Stimulated activated CD8-positive, alpha-beta memory T cell treated with anti-CD3 and anti-CD28 coated beads, Interleukin-15, amount 100 ng/mL, for 24 hours (primary cell): ENCODE data around the gene FGFR2.

Experiments used
- DNase-seq: peaks from one replicate; pipeline ENCODE4 v3.0.0-alpha.2; 2020; ENCODE audit warnings: low read depth

Gene FGFR2

GRCh38 chr10:121452581-121452980 is 145.7 kb downstream of the FGFR2 start:
- DNase-seq = no peak

- DNase-seq = no peak
These were observed 148.0 kb downstream of the FGFR2 start for GRCh38 chr10:121450247-121450646.

GRCh38 chr10:121449482-121449924 is 148.7 kb downstream of the FGFR2 start:
- DNase-seq = no peak

GRCh38 chr10:121448766-121449421 is 149.3 kb downstream of the FGFR2 start:
- no peak for DNase-seq

- no peak for DNase-seq
These were observed 153.6 kb downstream of the FGFR2 start for GRCh38 chr10:121444520-121445165.

GRCh38 chr10:121442086-121442935 is 155.9 kb downstream of the FGFR2 start:
- DNase-seq = no peak

- no peak for DNase-seq
These were observed 157.8 kb downstream of the FGFR2 start for GRCh38 chr10:121440461-121440860.

- DNase-seq = no peak
These were observed 159.9 kb downstream of the FGFR2 start for GRCh38 chr10:121438333-121438732.

GRCh38 chr10:121437596-121437995 is 160.6 kb downstream of the FGFR2 start:
- DNase-seq = no peak

- no peak for DNase-seq
These were observed 161.5 kb downstream of the FGFR2 start for GRCh38 chr10:121436630-121437341.

GRCh38 chr10:121436281-121436629 is 162.0 kb downstream of the FGFR2 start:
- DNase-seq = no peak

GRCh38 chr10:121435099-121435875 is 163.0 kb downstream of the FGFR2 start:
- no peak for DNase-seq

- no peak for DNase-seq
These were observed 164.3 kb downstream of the FGFR2 start for GRCh38 chr10:121433965-121434364.

- no peak for DNase-seq
These were observed 169.4 kb downstream of the FGFR2 start for GRCh38 chr10:121428867-121429266.
